Measurements from ENCODE around the gene NCOA3. TPM values are rescaled to one million over a fixed set of nuclear protein-coding genes. Genes with fewer than 3 reads are reported as not detected.

NCOA3 gene
- total and polyA plus RNA-seq, 2 of the 8 experiments (the other 6 are each of a cell fraction or from before 2014, with no cell fraction given) = 7.9 to 24.7 TPM

DNA sequence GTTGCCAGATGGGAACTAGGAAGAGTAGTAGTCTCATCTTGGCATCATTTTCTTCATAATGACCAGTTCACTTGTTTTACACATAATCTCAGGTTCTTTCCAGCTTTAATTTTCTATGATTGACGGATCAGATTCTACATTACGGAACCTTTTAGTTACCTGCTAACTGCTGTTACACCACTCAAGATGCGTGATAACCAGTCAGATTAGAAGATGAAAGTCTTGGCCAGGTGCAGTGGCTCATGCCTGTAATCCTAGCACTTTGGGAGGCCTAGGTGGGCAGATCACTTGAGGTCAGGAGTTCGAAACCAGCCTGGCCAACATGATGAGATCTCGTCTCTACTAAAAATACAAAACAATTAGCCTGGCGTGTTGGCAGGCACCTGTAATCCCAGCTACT, 92.5 kb downstream of the NCOA3 start:
- no peak for FAIRE-seq
- peaks cover 0 to 13% of the 10 kb centered on the region in 2 experiments; a peak in 2 of 4 replicates for H3K79me2 ChIP-seq (ENCODE audit: control insufficient read depth in 1 of 2, insufficient read depth in 2 of 2, low read length in 2 of 2)
- H3K4me1 ChIP-seq (replicated peaks in 1 of 4; ENCODE audit: control insufficient read depth in 3 of 4, insufficient read depth in 4 of 4, low read length in 3 of 4) = no peaks in the 10 kb centered on the region
- no peak overlapping the region for H3K56ac ChIP-seq (replicated peaks; ENCODE audit: insufficient read length, low read depth, low read length)
- H3K4me3 ChIP-seq (ENCODE audit: extremely low read depth in 1 of 4, insufficient read depth in 2 of 4, low read depth in 3 of 4, low read length in 4 of 4) = no peak overlapping the region
- H3K27me3 ChIP-seq (replicated peaks in 1 of 4; ENCODE audit: control insufficient read depth in 3 of 4, extremely low read depth in 1 of 4, insufficient read depth in 3 of 4, low read length in 3 of 4) = no peaks in the 10 kb centered on the region
- no peaks in the 10 kb centered on the region for H3K79me1 ChIP-seq (ENCODE audit: low read depth, low read length)
- POLR2A ChIA-PET (ENCODE audit: partially characterized antibody) = no interaction called here
- no peak for DNase-seq (ENCODE audit: low read depth in 1 of 2, low spot score in 2 of 2)
- no peaks in the 10 kb centered on the region for H4K20me1 ChIP-seq (replicated peaks in 1 of 2; ENCODE audit: control insufficient read depth in 1 of 2, insufficient read depth in 2 of 2, low read length in 2 of 2)
- H2BK5ac ChIP-seq (ENCODE audit: low read depth, low read length) = no peak overlapping the region
- no peak overlapping the region for H2AFZ ChIP-seq (ENCODE audit: low read length)
- TF ChIP-seq CTBP2 (IDR thresholded peaks at IDR 0.05; ENCODE audit: borderline replicate concordance, insufficient read depth, insufficient read length, low read length) = no peak
- TF ChIP-seq SIN3A (conservative IDR thresholded peaks at IDR 0.05 in 1 of 2, IDR thresholded peaks at IDR 0.05 in 1 of 2; ENCODE audit: low read depth in 1 of 2, low read length in 2 of 2) = no peak
- TF ChIP-seq SP4 (IDR thresholded peaks at IDR 0.05; ENCODE audit: low read length) = no peak
- TF ChIP-seq EP300 (IDR thresholded peaks at IDR 0.05; ENCODE audit: borderline replicate concordance in 1 of 2, low read depth in 2 of 2, low read length in 2 of 2) = no peak
- TF ChIP-seq SRF (IDR thresholded peaks at IDR 0.05; ENCODE audit: low read depth, low read length) = no peak
- TF ChIP-seq, protein P1, sequence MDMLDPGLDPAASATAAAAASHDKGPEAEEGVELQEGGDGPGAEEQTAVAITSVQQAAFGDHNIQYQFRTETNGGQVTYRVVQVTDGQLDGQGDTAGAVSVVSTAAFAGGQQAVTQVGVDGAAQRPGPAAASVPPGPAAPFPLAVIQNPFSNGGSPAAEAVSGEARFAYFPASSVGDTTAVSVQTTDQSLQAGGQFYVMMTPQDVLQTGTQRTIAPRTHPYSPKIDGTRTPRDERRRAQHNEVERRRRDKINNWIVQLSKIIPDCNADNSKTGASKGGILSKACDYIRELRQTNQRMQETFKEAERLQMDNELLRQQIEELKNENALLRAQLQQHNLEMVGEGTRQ (IDR thresholded peaks at IDR 0.05; ENCODE audit: low read length) = no peak
- no peak for TF ChIP-seq RXRA (IDR thresholded peaks at IDR 0.05; ENCODE audit: insufficient read depth, low read depth, low read length)
- TF ChIP-seq ASH2L (IDR thresholded peaks at IDR 0.05; ENCODE audit: low read length) = no peak
- TF ChIP-seq RFX5 (IDR thresholded peaks at IDR 0.05; ENCODE audit: borderline replicate concordance, low read depth, low read length) = no peak
- no peak for TF ChIP-seq CBX5 (IDR thresholded peaks at IDR 0.05; ENCODE audit: low read depth, low read length)
- TF ChIP-seq HDAC2 (IDR thresholded peaks at IDR 0.05; ENCODE audit: borderline replicate concordance in 1 of 2, low read depth in 2 of 2, low read length in 2 of 2) = no peak
- TF ChIP-seq MAFK (IDR thresholded peaks at IDR 0.05; ENCODE audit: low read depth, low read length) = no peak
- no peak for TF ChIP-seq BACH1 (IDR thresholded peaks at IDR 0.05; ENCODE audit: low read length)
- no peak overlapping the region for H3K23ac ChIP-seq (ENCODE audit: insufficient read length)
- H3K23me2 ChIP-seq (ENCODE audit: low read depth, low read length) = no peaks in the 10 kb centered on the region
- no peaks in the 10 kb centered on the region for H3K36me3 ChIP-seq (ENCODE audit: control insufficient read depth in 2 of 4, insufficient read depth in 4 of 4, low read length in 3 of 4)
- no peak overlapping the region for H2BK120ac ChIP-seq (replicated peaks; ENCODE audit: low read depth, low read length)
- no peaks in the 10 kb centered on the region for H3K9me3 ChIP-seq (ENCODE audit: insufficient read depth in 2 of 2, low read depth in 1 of 2, low read length in 1 of 2)
- no peak overlapping the region for H3K27ac ChIP-seq (ENCODE audit: low read depth, low read length)
- H3K18ac ChIP-seq (ENCODE audit: extremely low read depth, low read length) = no peak overlapping the region
- H4K5ac ChIP-seq (ENCODE audit: insufficient read length, low read depth, low read length) = no peak overlapping the region
- no peak overlapping the region for H4K91ac ChIP-seq (replicated peaks; ENCODE audit: insufficient read length, low read length)
- H3K9ac ChIP-seq (replicated peaks in 1 of 4; ENCODE audit: extremely low read depth in 1 of 4, low read depth in 3 of 4, low read length in 3 of 4) = no peak overlapping the region
- H3K4me2 ChIP-seq (ENCODE audit: insufficient read depth in 1 of 2, low read depth in 2 of 2, low read length in 2 of 2) = no peak overlapping the region
- H2BK12ac ChIP-seq (ENCODE audit: low read depth, low read length) = no peak overlapping the region
- no peak overlapping the region for H2AK5ac ChIP-seq (ENCODE audit: low read depth, low read length)
- CTCF ChIA-PET (ENCODE audit: partially characterized antibody) = interaction anchor here (0.6 kb wide), 1 partner anchor 172 kb away, joined by 3 read pairs; no protein-coding TSS in a partner anchor
- no peak overlapping the region for H4K8ac ChIP-seq (ENCODE audit: extremely low read depth, insufficient read depth, low read length)
- H2BK20ac ChIP-seq (ENCODE audit: low read length) = no peak overlapping the region
- H3K14ac ChIP-seq (ENCODE audit: insufficient read length) = no peak overlapping the region
- 92% methylated on average over 6 of the region's 6 CpGs; no CpG with 5 or more reads in 1 of the 2 experiments for WGBS, 2 experiments (ENCODE audit: extremely low coverage in 1 of 2, insufficient coverage in 1 of 2, insufficient read length in 1 of 2, insufficient replicate concordance in 2 of 2, low coverage in 1 of 2, low lambda C conversion rate in 2 of 2, missing lambda C conversion rate in 1 of 2)
- H2BK15ac ChIP-seq (ENCODE audit: low read length) = no peak overlapping the region
- H3K4ac ChIP-seq (replicated peaks; ENCODE audit: insufficient read length, low read depth, low read length) = no peak overlapping the region
